Hippocampal formation (tissue), 2 donors: ENCODE results near the gene BRMS1L.

ENCODE experiments used
- DNase-seq, 2 donors: peaks; one replicate each; lab custom pipeline; 2025; lab: John Stamatoyannopoulos, UW

BRMS1L gene

GRCh38 chr14:35865611-35866324 lies 39.6 kb downstream of the BRMS1L start:
- no peak for DNase-seq

- no peak for DNase-seq
These were observed 40.6 kb downstream of the BRMS1L start for GRCh38 chr14:35866595-35867279.

GRCh38 chr14:35867280-35867629 lies 41.1 kb downstream of the BRMS1L start:
- no peak for DNase-seq

- DNase-seq: no peak
These were observed 49.2 kb downstream of the BRMS1L start for GRCh38 chr14:35875296-35875695.

- DNase-seq: no peak
These were observed 51.1 kb downstream of the BRMS1L start for GRCh38 chr14:35877276-35877675.

- no peak for DNase-seq
These were observed 52.4 kb downstream of the BRMS1L start for GRCh38 chr14:35878272-35879150.

GRCh38 chr14:35879151-35879648 lies 53.1 kb downstream of the BRMS1L start:
- DNase-seq: no peak

- DNase-seq: peak in 1 of 2 donors; percentile 11
These were observed 53.6 kb downstream of the BRMS1L start for GRCh38 chr14:35879654-35880249.

- no peak for DNase-seq
These were observed 55.1 kb downstream of the BRMS1L start for GRCh38 chr14:35881280-35881679.

GRCh38 chr14:35883677-35884293 lies 57.6 kb downstream of the BRMS1L start:
- DNase-seq: peak; percentile 18 to 68

GRCh38 chr14:35890308-35890707 lies 64.2 kb downstream of the BRMS1L start:
- DNase-seq: no peak

GRCh38 chr14:35895256-35895655 lies 69.1 kb downstream of the BRMS1L start:
- DNase-seq: no peak

- peak; percentile 85 to 91 for DNase-seq
These were observed 71.5 kb downstream of the BRMS1L start for GRCh38 chr14:35897616-35898111.

- DNase-seq: peak; percentile 33 to 54
These were observed 72.2 kb downstream of the BRMS1L start for GRCh38 chr14:35898217-35898775.

- no peak for DNase-seq
These were observed 74.6 kb downstream of the BRMS1L start for GRCh38 chr14:35900741-35901140.

- no peak for DNase-seq
These were observed 83.5 kb downstream of the BRMS1L start for GRCh38 chr14:35909665-35910064.

GRCh38 chr14:35910191-35910590 lies 84.1 kb downstream of the BRMS1L start:
- no peak for DNase-seq

- no peak for DNase-seq
These were observed 85.0 kb downstream of the BRMS1L start for GRCh38 chr14:35911097-35911496.

- no peak for DNase-seq
These were observed 89.0 kb downstream of the BRMS1L start for GRCh38 chr14:35915185-35915584.

- DNase-seq: no peak
These were observed 89.6 kb downstream of the BRMS1L start for GRCh38 chr14:35915775-35916174.
